ENCODE measurements around the gene LEO1.
"Not testable (repeated sequence)": the region's sequence is repeated elsewhere in the genome, so short reads cannot be mapped to it uniquely, and the experiment has no call there.

The LEO1 gene

DNA sequence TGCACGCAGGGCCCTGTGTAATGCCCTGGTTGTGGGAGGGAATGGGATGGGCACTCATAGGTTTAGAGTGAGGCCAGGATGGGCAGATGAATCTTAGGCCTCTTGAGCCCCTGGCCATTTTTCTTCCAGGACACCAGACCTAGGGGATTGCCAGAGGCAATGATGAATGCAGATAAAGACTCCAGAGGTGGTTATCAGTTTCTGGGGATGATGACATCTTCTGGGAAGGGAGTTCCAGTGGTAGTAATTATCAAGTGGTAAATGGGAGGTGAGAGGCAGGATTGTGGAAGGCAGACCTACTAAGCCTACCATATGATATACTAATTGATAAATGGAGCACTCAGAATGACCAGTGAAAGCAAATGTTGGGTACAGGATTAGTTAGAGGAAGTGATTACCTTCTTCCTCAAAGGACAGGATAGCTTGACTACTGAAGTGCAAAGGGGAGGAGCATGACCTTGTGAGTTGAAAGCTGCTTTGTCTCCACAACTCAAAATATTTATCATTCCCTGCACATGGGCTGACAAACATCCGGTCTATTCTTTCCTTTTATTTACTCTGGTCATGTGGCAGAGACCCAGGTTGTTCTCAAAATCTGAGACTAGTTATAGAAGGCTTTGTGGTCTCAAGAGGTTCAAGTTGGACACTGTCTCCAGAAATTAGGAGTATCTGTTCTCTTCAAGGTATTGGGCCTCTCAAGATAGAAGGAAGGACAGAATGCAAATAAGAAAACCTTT is 37.3 kb upstream of the LEO1 start:
- Histone ChIP-seq H3K9ac (ENCODE audit: low read depth, low read length) (no peak overlapping the region), H3K9me3 (ENCODE audit: control insufficient read depth, insufficient read depth, low read length) (no peaks in the 10 kb centered on the region), H3K4me1 (ENCODE audit: insufficient read depth, low read length) (no peaks in the 10 kb centered on the region; the same call in 1 of the 2 replicates), H3K36me3 (ENCODE audit: insufficient read depth, low read length) (no peaks in the 10 kb centered on the region)

DNA sequence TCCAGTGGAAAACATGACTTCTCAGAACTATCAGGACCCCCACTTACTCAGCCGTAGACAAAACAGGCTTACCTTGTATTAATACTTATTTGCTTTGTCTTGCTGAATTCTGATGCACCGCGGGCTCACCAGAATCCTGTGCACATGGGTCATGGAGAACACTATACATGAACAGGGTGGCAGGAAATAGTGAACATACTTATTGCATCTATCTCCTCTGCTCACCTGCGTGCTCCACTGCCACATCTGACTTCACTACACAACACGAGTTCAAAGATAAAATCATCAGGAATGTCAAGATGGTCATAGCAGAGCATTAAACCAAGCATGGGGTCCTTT is 36.8 kb upstream of the LEO1 start:
- H3K9ac ChIP-seq (ENCODE audit: low read depth, low read length): no peak overlapping the region
- no peaks in the 10 kb centered on the region; the same call in 1 of the 2 replicates for H3K4me1 ChIP-seq (ENCODE audit: insufficient read depth, low read length)
- no peaks in the 10 kb centered on the region for H3K9me3 ChIP-seq (ENCODE audit: control insufficient read depth, insufficient read depth, low read length)
- H3K36me3 ChIP-seq (ENCODE audit: insufficient read depth, low read length): no peaks in the 10 kb centered on the region

DNA sequence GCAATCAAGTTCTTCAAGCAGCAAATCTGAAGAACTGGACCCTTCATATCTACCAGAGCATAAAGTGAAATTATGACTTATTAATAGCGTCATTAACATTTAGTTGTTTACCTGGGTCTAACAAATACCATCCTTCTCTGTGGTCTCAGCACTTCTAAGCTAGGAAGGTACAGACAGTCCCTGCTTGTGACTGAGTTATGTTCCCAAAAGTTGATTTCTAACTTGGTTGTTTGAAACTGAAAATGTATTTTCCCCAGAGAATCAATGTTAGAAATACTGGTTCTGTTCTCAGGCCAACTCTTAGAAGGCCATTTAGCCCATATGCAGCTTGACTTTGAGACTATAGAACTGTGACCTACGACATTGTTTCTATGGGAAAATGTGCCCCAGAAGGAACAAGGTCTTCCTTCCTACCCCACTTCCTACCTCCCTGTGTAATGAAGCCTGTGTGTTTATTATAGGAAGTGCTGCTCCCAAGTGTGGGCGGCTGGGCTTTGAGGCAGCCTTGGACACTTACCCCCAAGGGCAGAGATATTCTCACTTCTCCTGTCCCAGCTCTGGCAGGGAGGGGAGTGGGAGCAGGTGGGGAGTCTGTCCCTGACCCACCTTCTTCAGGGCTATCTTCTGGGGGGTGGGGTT is 35.2 kb upstream of the LEO1 start:
- H3K36me3 ChIP-seq (ENCODE audit: insufficient read depth, low read length): no peaks in the 10 kb centered on the region
- no peaks in the 10 kb centered on the region; the same call in 1 of the 2 replicates for H3K4me1 ChIP-seq (ENCODE audit: insufficient read depth, low read length)
- no peaks in the 10 kb centered on the region for H3K9me3 ChIP-seq (ENCODE audit: control insufficient read depth, insufficient read depth, low read length)
- H3K9ac ChIP-seq (ENCODE audit: low read depth, low read length): no peak overlapping the region

DNA sequence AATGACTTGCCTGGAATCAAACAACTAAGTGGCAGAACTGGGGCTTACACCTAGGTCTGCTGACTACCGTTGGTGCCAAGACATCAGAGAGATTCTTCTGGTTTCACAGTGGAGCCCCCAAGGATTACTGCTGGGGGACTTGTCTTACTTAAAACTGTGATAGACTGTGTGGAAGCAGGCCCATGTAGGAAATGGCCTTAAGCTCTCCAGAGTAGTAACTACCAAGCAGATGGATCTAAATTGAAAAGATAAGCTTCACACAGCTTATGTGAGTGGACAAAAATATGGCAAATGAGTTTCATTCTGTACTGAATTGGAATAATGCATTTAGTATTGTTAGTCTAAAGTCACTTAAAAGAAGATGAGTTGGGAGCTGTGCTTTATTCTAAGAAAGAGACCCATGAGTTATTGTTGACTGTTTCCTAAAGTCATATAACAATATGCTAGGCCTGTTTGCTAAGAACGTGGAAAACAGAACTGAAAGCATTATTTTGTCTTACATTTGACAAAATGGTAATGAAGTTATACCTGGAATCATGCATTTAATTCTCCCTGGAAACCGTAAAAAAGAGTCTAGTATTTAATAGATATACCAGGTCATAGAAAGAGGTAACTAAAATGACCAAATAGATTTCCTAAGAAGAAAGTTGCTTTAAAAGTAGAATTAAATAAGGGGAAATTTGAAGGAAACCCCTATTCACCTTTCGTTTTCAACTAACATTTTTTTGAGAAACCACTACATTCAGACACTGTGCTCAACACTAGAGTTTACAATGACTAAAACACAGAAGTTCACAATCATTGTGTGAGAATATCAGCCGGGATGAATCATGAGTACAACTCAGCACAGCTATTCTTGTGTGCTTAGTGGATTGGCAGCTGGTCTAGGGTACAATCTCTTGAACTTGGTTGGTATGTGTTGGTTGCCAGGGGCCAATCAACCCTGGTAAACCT is 34.4 kb upstream of the LEO1 start:
- no peak overlapping the region for H3K9ac ChIP-seq (ENCODE audit: low read depth, low read length)
- no peaks in the 10 kb centered on the region; the same call in 1 of the 2 replicates for H3K4me1 ChIP-seq (ENCODE audit: insufficient read depth, low read length)
- H3K36me3 ChIP-seq (ENCODE audit: insufficient read depth, low read length): no peaks in the 10 kb centered on the region
- no peaks in the 10 kb centered on the region for H3K9me3 ChIP-seq (ENCODE audit: control insufficient read depth, insufficient read depth, low read length)

DNA sequence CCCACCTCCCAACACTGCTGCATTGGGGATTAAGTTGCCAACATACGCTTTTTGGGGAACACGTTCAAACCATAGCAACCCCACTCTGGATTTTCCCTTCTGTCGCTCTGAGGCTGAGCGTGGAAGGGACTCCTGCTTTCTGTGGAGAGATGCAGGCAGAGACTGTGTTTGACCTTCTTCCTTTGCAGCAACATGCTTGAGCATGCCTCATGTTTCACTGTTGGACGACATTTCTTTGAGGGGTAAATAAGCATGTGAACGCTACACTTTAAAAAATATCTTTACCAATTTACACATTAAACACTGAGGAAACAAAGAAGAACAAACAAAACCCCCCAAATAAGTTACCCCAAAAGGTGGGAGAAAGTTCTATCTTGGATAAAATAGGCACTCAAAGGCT is 33.2 kb upstream of the LEO1 start:
- Histone ChIP-seq H3K36me3 (ENCODE audit: insufficient read depth, low read length) (no peaks in the 10 kb centered on the region), H3K4me1 (ENCODE audit: insufficient read depth, low read length) (no peaks in the 10 kb centered on the region; the same call in 1 of the 2 replicates), H3K9ac (ENCODE audit: low read depth, low read length) (no peak overlapping the region), H3K9me3 (ENCODE audit: control insufficient read depth, insufficient read depth, low read length) (no peaks in the 10 kb centered on the region)

DNA sequence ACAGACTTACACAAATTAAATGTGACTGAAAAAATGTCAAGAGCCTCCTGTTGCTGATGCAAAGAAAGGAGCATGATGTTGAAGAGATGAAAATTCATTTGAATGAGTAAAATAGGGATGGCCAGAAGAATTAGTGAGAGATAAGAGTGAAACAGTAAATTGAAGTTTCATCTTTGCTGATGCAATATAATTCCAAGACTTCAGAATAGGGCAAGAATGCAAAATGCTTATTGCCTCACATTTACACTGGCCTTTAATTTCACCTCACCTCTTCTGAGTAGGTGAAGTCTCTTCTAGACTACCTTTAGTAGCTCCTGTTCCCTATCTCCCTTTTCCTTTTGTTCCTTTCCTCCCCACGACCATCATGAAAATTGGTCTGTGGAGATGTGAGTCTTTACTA is 32.1 kb upstream of the LEO1 start:
- Histone ChIP-seq H3K4me1 (ENCODE audit: insufficient read depth, low read length) (no peaks in the 10 kb centered on the region; the same call in 1 of the 2 replicates), H3K36me3 (ENCODE audit: insufficient read depth, low read length) (no peaks in the 10 kb centered on the region), H3K9me3 (ENCODE audit: control insufficient read depth, insufficient read depth, low read length) (no peaks in the 10 kb centered on the region), H3K9ac (ENCODE audit: low read depth, low read length) (no peak overlapping the region)

DNA sequence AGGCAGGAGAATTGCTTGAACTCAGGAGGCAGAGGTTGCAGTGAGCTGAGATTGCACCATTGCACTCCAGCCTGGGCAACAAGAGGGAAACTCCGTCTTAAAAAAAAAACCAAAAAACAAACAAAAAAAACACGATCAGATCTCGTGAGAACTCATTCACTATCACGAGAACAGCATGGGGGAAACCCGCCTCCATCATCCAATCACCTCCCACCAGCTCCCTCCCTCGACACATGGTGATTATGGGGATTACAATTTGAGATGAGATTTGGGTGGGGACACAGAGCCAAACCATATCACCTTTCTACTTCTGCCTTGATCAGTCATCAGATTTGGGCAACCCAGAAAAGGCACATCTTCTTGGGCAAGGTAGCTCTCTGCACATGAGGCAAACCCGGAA is 31.5 kb upstream of the LEO1 start:
- not testable (repeated sequence) for H3K9ac ChIP-seq (ENCODE audit: low read depth, low read length); H3K36me3 ChIP-seq (ENCODE audit: insufficient read depth, low read length); H3K9me3 ChIP-seq (ENCODE audit: control insufficient read depth, insufficient read depth, low read length); H3K4me1 ChIP-seq (ENCODE audit: insufficient read depth, low read length)

DNA sequence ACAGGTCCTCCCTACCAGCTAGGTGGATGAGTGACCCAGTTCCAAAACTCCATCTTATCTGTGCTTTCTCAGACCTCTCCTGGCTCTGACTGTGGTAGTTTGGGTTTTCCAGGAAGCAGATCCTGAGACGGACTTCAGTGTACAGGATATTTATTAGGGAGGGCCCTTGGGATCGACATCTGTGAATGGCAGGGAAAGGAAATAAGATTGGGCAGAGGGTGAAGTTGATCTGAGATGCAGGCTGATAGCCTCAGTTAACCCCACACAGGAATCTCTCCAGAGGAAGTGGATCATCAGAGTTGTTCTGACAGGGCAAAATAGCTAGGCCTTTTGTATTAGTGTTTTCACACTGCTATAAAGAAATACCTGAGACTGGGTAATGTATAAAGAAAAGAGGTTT is 30.8 kb upstream of the LEO1 start:
- Histone ChIP-seq H3K36me3 (ENCODE audit: insufficient read depth, low read length) (no peaks in the 10 kb centered on the region), H3K9me3 (ENCODE audit: control insufficient read depth, insufficient read depth, low read length) (no peaks in the 10 kb centered on the region), H3K4me1 (ENCODE audit: insufficient read depth, low read length) (no peaks in the 10 kb centered on the region), H3K9ac (ENCODE audit: low read depth, low read length) (no peak overlapping the region)

DNA sequence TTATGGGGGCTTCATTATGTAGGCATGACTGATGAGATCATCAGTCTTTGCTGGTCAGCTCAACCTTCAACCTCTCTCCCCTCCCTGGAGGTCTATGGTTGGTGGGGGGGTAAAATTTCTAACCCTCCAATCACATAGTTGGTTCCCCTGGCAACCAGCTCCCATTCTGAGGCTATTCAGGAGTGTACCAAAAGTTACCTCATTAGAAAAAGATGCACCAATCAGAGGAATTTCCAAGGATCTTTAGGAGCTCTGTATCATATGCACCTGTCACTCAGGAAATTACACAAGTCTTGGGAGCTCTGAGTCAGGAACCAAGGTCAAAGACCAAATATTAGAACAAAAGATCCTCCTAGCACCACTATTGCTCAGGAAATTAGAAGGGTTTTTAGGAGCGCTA is 21.4 kb upstream of the LEO1 start:
- H3K4me1 ChIP-seq (ENCODE audit: insufficient read depth, low read length): no peaks in the 10 kb centered on the region
- no peaks in the 10 kb centered on the region for H3K36me3 ChIP-seq (ENCODE audit: insufficient read depth, low read length)
- H3K9ac ChIP-seq (ENCODE audit: low read depth, low read length): no peak overlapping the region
- H3K9me3 ChIP-seq (ENCODE audit: control insufficient read depth, insufficient read depth, low read length): no peaks in the 10 kb centered on the region

DNA sequence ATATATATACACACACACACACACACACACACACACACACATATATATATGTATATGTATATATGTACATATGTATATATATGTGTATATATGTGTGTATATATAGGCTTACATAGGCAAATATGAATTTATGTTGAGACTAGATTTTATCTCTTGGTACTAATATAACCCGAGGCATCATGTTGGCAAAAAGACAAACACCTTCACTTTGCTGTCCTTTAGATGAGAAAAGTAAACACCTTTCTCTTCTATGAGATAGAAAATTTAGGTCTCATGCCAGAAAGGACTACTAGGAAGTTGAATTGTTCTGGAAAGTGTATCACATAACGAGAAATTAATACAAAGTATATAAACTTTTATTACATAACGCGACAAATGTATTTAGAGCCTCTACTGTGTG is 19.6 kb upstream of the LEO1 start:
- Histone ChIP-seq H3K4me1 (ENCODE audit: insufficient read depth, low read length) (no peaks in the 10 kb centered on the region), H3K36me3 (ENCODE audit: insufficient read depth, low read length) (no peaks in the 10 kb centered on the region), H3K9me3 (ENCODE audit: control insufficient read depth, insufficient read depth, low read length) (no peaks in the 10 kb centered on the region), H3K9ac (ENCODE audit: low read depth, low read length) (no peak overlapping the region)

DNA sequence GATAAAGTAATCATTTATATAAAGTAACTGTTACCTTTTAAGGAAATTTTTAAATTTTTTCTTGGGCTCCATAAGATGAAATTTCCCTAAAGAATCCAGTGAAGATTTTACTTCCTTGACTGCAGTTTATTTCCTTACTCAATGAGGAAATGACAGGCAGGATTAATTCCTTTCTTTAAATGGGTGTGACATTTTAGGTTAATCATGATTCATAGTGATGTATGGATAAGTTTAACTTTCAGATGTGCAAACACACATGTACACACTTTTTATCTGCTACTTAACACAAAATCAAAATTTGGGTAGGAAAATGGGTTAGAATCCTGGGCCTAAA is 11.2 kb upstream of the LEO1 start:
- Histone ChIP-seq H3K9me3 (ENCODE audit: control insufficient read depth, insufficient read depth, low read length) (no peaks in the 10 kb centered on the region), H3K4me1 (ENCODE audit: insufficient read depth, low read length) (peaks cover 9% of the 10 kb centered on the region; the same call in 1 of the 2 replicates), H3K36me3 (ENCODE audit: insufficient read depth, low read length) (no peaks in the 10 kb centered on the region), H3K9ac (ENCODE audit: low read depth, low read length) (no peak overlapping the region)

DNA sequence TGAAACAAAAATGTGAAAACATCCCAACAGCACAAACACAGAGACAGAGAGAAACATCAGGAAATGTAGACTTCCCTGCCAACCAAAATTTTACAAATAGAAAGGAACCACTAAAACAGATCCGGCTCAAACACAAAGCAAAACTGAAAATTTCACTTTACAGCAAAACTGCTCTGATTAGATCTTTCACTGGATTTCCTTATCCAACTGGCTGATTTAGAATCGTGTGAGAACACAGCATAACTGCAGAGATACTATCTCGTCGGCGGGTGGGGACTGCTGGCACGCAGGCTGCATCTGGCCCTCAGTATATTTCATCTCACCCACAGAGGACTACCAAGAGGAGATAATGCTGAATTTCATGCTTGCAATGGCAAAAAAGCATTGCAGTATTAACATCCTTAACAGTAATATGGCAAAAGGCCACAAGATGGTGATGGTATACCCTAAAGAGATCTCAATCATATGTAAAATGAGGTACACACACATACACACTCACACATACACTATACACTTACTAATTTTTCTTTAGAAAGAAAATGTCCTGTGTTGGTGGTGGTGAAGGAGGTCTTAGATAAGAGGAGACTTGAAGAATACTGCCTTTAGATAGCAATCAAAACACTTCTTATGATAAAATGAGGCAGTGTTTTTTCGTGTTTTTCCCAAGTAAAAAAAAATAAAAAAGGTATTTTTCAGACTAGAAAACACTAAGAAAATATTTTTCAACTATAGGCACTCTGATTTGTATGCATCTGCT is 10.6 kb upstream of the LEO1 start:
- Histone ChIP-seq H3K36me3 (ENCODE audit: insufficient read depth, low read length) (no peaks in the 10 kb centered on the region), H3K9ac (ENCODE audit: low read depth, low read length) (no peak overlapping the region), H3K9me3 (ENCODE audit: control insufficient read depth, insufficient read depth, low read length) (no peaks in the 10 kb centered on the region), H3K4me1 (ENCODE audit: insufficient read depth, low read length) (peaks cover 9% of the 10 kb centered on the region; the same call in 1 of the 2 replicates)

DNA sequence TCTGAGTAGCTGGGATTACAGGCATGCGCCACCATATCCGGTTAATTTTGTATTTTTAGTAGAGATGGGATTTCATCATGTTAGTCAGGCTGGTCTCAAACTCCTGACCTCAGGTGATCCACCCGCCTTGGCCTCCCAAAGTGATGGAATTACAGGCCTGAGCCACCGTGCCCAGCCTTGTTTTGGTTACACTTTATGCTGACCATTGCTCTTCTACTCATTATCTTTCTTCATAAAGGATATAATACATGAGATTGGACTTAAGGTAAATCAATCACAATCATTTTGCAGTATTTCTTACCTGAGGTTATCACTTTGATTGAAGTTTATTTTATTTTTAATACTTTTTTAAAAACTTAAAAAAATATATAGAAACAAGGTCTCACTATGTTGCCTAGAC is 2.2 kb upstream of the LEO1 start:
- Histone ChIP-seq H3K9ac (ENCODE audit: low read depth, low read length) (no peak overlapping the region), H3K9me3 (ENCODE audit: control insufficient read depth, insufficient read depth, low read length) (no peaks in the 10 kb centered on the region), H3K4me1 (ENCODE audit: insufficient read depth, low read length) (peaks cover 4% of the 10 kb centered on the region; the same call in 1 of the 2 replicates)

DNA sequence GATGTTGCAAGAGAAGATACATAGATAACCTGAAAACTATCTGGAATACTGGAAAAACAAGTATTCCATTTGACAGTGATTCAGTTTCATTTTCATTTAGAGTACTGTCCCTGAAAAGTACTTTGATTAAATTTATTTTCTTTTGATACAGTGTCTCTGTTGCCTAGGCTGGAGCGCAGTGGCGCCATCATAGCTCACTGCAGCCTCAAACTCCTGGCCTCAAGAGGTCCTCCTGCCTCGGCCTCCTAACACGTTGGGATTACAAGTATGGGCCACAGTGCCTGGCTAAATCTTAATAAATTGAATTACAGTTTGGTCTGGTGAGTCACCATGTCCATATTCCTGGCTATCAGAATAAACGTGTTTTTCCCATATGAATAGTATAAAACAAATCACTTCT is 1.6 kb upstream of the LEO1 start:
- H3K36me3 ChIP-seq (ENCODE audit: insufficient read depth, low read length): 0 out of 2 replicates have a peak, but pooled peaks cover 3% of the 10 kb centered on the region
- no peak overlapping the region for H3K9ac ChIP-seq (ENCODE audit: low read depth, low read length)
- peaks cover 4% of the 10 kb centered on the region; the same call in 1 of the 2 replicates for H3K4me1 ChIP-seq (ENCODE audit: insufficient read depth, low read length)
- H3K9me3 ChIP-seq (ENCODE audit: control insufficient read depth, insufficient read depth, low read length): no peaks in the 10 kb centered on the region

More for the DNA sequence above, 2.2 kb upstream of the LEO1 start:
- 0 out of 2 replicates have a peak, but pooled peaks cover 3% of the 10 kb centered on the region for H3K36me3 ChIP-seq (ENCODE audit: insufficient read depth, low read length)
